Stimulated activated CD8-positive, alpha-beta memory T cell treated with anti-CD3 and anti-CD28 coated beads, Interleukin-4, amount 100 ng/mL, for 48 hours (primary cell): Measurements from ENCODE around the gene MAJIN.
A peak's percentile ranks its signal among the peaks of the same experiment; 100 is the strongest.
"Not testable (repeated sequence)": the region's sequence is repeated elsewhere in the genome, so short reads cannot be mapped to it uniquely, and the experiment has no call there.

Experiments
- DNase-seq: peaks from one replicate; pipeline ENCODE4 v3.0.0-alpha.2; 2020

Gene MAJIN, protein sequence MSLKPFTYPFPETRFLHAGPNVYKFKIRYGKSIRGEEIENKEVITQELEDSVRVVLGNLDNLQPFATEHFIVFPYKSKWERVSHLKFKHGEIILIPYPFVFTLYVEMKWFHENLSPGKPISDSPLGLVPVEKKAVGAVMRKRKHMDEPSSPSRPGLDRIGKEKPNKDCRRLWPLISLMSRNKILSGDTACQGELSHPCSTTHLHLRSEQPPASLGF

DNA sequence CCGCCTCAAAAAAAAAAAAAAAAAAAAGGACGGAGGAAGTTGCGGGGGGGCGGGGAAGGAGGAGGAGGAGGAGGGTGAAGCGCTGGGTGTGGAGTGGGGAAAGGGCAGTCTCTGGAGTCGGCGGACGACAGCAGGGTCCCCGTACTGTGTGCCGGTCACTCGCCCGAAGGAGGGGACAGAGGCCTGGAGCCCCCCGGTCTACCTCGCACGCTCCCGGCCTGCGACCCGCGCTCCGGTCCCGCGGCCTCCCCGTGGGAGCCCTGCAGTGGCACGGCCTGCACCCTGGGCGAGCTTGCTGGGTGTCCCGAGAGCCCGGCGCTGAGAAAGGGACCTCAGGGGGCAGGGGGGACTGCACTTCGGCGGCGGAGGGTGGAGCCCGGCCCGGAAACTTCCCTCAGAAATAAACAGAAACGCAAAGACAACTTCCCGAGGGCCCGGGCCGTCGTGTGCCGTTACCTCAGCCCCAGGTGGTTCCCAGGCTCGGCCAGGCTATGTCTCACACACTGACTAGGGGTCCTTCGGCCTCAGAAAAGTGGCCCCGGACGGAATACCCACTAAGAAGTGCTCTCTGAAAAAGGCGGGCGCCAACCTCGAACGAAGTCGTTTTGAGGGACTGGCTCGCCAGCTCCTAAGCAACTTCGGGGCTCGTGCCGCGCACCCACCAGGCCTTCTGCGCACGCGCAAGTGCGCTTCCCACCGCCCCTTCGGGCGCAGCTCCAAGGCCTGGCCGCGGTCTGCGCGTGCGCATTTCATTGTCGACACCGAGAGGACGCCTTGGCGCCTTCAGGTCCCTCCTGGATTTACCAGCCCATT, at the start of gene MAJIN:
MAJIN (minus strand) TSS at position 688 of the 813 bp plus-strand sequence. CDS start 12,703 bp downstream, outside the sequence.
- peak; percentile 92 for DNase-seq

DNA sequence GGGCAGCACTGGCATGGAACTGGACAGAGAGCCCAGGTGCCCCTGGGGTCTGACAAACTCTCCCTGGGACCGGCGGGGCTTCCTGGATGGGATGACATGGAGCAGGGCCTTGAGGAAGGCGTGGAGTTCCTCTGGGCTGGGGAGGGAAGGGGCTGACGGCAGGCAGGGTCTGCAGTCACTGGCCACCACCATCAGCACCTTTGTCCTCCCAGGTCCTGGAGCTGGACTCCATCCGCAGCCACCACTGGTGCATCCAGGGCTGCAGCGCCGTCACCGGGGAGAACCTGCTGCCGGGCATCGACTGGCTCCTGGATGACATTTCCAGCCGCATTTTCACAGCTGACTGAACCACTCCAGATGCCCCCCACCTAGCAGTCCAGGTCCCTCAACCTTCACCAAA, 49.6 kb upstream of the MAJIN start:
- DNase-seq: no peak

DNA sequence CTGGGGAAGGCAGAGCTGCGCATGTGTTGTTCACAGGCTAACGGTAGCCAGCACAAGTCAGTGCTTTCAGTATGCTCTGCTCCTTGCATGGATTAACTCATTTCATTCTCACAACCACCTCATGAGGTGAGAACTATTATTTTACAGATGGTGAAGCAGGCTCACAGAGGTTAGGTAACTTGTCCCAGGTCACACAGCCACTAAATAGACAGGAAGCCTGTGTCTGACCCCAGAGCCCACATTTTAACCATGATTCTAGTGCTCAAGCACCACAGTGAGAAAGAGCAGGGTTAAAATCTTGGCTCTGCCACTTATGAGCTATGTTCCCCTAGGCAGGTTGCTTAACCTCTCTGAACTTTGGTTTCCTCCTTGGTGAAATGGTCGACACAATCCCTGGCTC, 49.1 kb upstream of the MAJIN start:
- DNase-seq: no peak

DNA sequence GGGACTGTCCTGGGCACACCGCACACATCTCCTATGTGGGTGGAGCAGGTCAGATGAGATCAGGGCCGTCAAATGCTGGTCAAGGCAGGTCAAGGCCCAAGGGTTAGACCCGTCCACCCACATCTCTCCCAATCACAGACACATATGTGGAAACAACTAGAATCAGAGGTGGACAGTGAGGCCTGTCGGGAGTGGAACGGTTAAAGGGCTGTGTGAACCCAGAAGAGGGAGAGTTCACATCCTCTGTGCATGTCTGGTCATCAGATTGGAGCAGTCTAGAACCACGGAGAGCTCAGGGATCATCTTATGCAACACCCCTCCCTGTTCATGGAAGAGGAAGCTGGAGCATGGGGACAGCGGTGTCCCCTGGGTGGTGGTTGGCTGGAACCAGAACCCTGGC, 47.9 kb upstream of the MAJIN start:
- no peak for DNase-seq

DNA sequence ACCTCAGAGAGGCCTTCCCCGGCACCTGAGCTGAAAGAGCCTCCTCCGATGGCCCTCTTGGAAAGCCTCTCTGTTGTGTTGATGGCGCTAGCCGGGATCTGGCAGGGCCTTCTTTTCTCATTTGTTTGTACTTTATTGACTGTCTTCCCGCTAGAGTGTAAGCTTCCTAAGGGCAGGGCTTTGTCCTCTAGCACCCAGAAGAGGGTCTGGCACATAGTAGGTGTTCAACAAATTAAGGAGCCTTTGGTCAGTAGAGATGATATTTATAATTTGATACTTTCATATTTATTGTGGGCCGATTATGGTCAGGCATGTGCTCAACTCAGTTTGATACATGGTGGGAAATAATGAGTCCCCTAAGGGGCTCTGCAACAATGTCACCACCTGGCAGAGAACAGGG, 46.0 kb upstream of the MAJIN start:
- DNase-seq: no peak

DNA sequence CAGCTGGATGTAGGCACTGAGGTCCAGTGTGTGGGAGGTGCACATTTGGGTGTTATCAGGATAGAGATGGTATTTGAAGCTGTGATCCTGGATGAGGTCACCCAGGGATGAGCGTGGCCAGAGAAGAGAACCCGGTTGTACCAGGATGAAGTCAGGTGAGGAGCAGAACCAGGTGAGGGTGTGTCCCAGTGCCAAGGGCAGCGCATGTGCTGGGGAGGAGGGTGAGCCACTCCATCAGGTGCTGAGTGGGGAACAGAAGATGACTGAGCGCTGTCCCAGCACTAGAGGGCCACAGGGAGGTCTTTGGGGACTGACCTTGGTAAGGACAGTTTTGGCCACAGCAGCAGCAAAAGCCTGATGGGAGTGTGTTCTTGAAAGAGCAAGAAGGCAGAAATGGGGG, 44.8 kb upstream of the MAJIN start:
- DNase-seq: no peak

DNA sequence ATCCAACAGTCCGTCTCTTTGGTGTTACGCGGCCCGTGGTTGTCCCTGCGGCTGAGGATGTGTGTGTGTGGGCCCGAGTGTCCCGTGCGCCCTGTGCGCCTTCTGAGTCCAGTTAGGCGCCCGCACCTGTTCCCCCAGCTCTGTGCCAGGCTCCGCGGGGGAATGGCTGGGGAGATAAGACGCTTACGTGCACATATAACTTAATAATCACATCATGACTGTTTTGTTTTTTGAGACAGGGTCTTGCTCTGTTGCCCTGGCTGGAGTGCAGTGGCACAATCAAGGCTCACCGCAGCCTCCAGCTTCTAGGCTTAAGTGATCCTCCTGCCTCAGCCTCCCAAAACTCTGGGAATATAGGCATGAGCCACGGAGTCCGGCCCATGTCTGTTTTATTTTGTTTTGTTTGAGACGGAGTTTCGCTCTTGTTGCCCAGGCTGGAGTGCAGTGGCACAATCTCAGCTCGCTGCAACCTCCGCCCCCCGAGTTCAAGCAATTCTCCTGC, 42.9 kb upstream of the MAJIN start:
- DNase-seq: peak; percentile 29

DNA sequence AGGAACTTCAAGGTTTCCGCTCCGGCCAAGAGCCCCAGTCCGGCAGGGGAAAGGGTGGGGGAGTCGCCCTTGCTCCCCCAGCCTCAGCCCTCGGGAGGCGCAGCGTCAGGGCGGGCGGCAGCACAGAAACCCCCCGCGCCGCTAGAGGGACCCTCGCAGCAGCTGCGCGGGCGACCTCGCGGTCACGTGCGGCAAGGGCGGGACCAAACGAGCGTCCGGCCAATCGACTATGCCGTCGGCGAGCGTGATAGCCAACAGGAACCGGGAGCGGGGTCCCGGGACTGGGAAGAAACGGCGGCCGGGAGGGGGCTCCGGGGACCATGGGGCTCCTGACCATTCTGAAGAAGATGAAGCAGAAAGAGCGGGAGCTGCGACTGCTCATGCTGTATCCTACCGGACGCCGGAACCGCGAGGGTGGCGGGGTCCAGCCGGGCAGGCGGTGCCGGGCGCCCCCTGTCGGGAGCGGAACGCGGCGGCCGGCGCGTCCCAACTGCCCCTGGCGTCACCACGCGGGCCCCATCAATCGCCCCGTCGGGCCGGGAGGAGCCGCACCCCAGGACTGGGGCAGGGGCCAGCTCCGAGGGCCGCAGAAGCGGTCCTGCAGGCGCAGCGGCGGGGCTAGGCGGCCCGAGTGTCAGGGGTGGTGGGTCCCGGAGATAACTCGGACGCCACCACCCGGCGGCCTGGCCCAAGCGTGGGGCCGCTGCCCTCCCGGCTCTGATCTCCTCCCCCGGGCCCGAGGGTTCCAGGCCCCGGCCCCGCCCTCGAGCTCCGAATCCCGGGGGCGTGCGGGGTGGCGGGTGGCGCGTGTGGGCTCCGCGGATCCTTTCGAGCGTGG, 42.2 kb upstream of the MAJIN start, which contains the start of gene ARL2:
ARL2 (plus strand) TSS at position 273 of the 838 bp plus-strand sequence; CDS start at position 321, 48 bp downstream.
- peak; percentile 92 for DNase-seq

DNA sequence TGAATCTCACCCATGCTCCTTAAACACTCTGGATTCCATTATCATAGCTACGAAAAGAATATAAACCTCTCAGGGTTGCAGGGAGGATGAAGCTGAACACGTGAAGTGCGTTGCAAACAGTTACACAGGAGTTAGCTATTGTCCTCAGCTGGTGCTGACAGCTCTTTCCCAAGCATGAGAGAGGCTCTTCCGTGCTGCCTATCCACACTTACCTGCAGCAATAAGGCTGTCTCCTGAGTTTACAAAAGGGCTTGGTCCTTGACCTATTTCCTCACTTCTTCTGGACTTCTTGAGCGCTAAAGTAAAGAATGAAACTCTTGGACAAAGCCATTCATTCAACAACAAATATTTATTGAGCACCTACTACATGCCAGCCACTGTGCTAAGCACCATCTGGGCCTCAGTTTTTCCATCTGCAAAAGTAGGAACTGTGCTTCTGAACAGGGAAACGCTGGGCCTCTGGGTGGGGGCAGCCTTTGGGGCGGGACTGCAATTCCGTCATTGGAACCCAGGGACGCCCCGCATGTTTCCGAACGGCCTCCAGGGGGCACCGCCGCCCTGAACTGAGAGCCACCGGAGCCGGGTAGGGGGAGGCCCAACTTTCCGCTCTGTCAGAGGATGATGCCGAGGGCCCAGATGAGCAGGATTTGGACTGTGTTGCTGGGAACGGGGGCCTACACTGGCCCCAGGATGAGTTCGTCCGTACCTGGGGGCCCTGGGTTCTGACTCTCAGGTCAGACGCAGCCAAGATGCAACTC, 41.4 kb upstream of the MAJIN start:
- DNase-seq: peak; percentile 93

DNA sequence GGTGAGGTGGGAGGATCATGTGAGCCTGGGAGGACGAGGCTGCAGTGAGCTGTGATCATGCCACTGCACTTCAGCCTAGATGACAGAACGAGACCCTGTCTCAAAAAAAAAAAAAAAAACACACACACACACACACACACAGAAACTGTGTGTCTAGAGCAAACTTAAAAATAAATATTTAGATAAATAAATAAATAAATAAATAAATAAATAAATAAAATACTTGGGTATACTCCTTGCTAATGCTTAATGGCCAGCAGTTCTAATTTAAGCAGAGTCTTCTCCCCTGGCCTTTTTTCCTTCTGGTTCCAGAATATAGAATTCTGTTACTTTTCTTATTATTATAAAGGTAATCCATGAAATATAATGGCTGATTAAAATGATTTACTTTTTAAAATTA, 37.0 kb upstream of the MAJIN start:
- no peak for DNase-seq

DNA sequence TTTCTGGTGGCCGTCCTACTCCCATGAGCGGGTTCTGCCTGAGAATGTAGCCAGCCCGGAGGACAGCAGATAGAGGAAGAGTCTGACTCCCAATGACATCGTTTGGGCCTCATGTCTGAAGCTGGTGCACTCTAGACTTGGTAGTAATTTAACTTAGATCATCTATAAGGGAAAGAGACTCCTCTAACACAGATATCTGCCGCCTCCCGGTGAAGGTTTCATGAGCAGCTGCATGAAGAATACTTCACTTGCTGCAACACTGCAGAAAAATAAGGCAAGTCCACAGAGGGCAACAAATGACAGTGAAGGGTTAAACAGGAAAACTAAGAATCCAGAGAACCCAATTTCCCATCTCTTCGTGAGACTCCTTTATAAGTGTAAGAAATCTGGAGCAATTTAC, 36.1 kb upstream of the MAJIN start:
- DNase-seq: no peak

DNA sequence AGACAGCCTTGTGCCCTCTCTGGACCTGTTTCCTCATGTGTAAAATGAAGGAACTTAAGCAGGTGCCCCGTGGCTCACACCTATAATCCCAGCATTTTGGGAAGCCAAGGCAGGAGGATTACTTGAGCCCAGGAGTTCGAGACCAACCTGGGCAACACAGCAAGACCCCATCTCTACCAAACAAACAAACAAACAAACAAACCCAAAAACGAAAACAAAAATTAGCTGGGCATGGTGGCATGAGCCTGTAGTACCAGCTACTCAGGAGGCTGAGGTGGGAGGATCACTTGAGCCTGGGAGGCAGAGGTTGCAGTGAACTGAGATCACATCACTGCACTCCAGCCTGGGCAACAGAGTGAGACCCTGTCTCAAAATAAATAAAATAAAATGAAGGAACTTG, 32.1 kb upstream of the MAJIN start:
- not testable (repeated sequence) for DNase-seq

DNA sequence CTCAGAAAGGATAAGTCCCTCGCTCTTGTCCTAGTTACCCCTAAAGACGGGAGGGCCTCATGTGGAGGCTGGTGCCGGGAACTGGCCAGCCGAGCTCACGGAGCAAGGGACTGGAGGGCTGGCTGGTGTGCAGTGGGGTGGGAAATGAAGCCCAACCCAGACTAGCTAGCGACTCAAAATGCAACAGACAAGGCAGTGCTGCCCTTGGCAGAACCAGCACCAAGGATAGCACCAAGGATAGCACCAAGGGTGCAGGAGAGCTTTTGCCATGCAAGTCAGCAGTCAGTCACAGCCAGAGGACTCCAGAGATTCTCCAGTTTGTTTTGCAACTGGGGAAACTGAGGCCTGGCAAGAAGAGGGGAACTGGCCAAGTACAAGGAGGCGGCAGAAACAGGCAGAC, 31.4 kb upstream of the MAJIN start:
- DNase-seq: no peak

DNA sequence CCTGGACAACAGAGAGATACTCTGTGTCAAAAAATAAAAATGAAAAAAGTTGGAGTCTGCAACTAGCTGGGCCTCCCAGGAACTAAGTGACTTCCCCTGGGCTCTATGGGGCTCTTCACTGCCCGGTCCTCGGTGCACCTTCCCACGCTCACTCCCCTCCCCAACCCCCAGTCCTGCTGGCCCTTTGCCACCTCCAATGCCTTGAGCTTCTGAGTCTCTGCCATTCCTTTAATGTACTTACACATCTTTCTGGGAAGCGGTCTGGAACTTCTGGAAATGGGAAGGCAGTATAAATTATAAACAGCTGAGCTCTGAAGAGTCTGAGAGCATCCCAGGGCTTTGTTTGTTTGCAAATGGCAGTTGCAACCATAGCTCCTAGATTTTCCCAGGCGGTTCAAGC, 30.8 kb upstream of the MAJIN start:
- no peak for DNase-seq

DNA sequence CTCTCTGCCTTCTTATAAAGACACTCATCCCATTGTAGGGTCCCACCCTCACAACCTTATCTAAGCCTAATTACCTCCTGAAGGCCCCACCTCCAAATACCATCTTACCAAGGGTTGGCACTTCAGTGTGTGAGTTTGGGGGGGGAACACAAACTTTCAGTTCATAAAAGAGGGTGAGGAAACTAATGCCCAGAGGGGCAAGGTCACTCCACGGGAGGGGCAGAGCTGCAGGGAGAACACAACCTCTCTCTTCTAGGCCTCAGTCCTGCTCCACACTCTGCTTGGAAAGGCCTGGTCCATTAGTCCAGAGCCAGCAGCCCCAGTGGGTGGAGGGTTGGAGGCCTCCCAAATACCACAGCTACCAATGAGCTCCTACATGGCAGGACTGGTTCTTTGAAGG, 27.6 kb upstream of the MAJIN start:
- no peak for DNase-seq

DNA sequence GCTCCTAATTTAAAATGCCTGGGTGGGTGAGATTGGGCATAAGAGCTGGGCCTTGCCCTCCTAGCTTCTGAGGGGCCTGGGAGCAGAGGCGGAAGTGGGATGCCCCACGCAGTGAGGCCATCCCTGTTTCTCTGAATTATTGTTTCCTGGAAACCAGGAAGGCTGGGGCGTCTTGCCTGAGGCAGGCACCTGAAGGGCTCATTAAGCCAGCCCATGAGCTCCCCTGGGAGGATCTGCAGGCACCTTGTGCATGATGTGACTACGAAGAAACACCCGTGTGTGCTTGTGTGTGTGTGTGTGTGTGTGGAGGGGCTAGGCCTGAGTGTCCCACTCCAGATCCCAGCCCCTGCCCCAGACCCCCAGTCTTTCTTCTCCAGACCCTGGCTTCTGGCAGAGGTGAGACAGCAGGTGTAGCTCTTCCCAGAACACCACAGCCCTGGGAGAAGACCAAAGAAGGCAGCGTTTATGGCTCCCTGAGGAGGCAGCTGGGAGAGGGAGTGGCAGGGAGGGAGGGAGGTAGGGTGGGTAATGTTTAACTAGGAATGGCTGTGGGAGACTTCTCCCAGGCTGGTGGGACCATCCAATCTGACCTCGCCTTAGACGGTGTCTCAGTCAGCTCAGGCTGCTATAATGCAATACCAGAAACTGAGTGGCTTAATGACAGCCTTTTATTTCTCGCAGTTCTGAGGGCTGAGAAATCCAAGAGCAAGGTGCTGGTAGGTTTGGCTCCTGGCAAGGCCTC, 27.0 kb upstream of the MAJIN start:
- no peak for DNase-seq

DNA sequence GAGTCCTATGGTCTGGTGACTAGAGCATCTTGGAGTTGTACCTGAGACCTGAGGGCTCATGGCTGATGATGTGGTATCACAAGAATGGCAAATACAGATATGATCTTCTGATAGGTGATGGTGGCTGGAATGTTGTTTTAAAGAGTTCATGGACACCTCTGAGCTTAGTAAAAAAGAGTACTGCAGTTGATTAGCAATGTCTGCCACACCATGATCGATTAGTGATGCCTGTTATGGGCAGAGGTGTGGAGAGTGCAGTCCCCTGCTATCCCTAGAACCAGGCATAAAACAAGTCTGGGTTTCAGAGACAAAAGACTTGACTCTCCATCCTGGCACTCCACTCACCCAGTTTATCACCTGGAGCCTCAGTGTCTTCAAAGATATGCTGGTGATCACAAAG, 26.2 kb upstream of the MAJIN start:
- DNase-seq: peak; percentile 54

DNA sequence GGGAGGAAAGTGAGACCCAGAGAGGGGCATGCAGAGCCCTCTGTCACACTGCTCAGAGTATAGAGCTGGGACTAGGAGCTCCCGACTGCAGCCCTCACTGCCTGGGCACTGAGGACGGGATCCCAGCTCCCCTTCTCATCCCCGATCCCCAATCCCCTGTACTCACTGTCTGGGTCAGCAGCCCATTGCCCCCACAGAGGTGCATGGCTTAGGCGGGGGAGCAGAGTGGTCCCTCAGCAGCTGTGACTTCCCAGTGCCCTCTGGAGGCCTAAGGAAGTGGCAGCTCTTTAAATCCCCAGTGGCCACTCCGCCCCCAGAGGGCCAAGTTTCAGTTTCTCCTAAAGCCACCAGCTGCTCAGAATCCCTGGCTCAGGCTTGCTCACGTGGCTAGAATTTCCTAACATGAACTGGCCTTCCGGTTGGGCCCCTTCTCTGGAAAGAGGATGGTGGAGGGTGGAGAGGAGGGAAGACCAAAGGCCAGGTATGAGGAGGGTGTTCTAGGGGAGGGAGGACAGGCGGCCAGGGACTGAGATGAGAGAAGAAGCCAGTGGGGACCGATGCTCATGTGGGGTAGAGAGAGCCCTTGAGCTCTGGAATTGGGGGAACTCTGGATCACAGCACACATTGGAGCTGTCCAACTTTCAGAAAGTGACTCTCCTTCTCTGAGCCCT, 24.9 kb upstream of the MAJIN start, which contains the start of gene BATF2:
BATF2 (minus strand) TSS at position 262 of the 671 bp plus-strand sequence; CDS start at position 205, 57 bp downstream.
- DNase-seq: no peak

DNA sequence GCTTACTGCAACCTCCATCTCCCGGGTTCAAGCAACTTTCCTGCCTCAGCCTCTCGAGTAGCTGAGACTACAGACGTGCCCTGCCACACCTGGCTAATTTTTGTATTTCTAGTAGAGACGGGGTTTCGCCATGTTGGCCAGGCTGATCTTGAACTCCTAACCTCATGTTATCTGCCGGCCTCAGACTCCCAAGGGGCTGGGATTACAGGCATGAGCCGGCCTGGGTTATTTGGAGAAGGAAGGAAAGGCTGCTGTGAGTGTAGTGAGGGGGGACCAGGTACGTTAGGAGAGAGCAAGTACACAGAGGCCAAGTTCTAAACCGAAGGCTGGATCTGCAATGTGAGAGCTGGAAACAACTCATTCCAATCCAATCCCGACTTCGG, 24.4 kb upstream of the MAJIN start:
- no peak for DNase-seq

DNA sequence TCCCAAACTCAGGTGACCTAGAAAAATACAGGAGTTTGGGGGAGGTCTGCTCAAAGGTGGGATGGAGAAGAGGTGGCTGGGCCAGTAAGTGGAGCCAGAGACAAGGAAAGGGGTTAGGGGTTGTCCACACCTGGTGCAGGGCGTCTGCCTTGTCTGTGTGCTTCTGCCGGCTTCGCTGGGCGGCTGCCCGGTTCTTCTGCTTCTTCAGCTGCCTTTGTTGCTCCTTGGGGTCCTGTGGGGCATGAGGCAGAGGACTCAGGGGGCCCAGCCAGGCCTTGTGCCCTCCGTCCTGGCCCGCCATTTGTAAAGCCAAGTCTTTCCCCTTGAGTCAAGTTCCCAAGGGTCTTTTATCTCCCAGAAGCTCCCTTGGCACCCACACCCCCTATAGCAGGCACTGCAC, 22.4 kb upstream of the MAJIN start:
- no peak for DNase-seq
